HepG2 (cell line): ENCODE data around the gene PTCRA. TPM values are rescaled to one million over a fixed set of nuclear protein-coding genes. Genes with fewer than 3 reads are reported as not detected.

Experiments
- ATAC-seq: fragments of 200-7000 bp; cut with Tn5 transposase; 3 replicates; pipeline ENCODE4 v1.9.1; 2020; ENCODE audit warnings: mild to moderate bottlenecking, moderate library complexity
- BruUV-seq: library from RNA; stranded (reverse); fragments of 400-500 nt; replicated peaks from 2 replicates; lab custom pipeline; 2021; lab: Mats Ljungman, UMichigan
- CTCF ChIA-PET: fragments of 300-600 bp; formaldehyde crosslinking; extraction: SDS; loops from one replicate; lab custom pipeline; 2021; ENCODE audit warnings: low total read pairs, inconsistent platforms, low intra/inter-chr PET ratio; lab: Yijun Ruan, JAX
- POLR2A ChIA-PET: fragments of 350-600 bp; sonication (Branson Sonifier 250); formaldehyde crosslinking; loops from one replicate; lab custom pipeline; 2020; ENCODE audit warnings: antibody characterized with exemption, inconsistent platforms; lab: Yijun Ruan, JAX
- DNase-seq: peaks from one replicate; pipeline ENCODE4 v3.0.0-alpha.2; 2015; ENCODE audit warnings: low spot score
- FAIRE-seq: peaks from 3 replicates; lab custom pipeline; 2011; peaks lifted over from hg19 to GRCh38; lab: Jason Lieb, UNC
- H2AFZ ChIP-seq: one replicate; pipeline ENCODE4 v1.6.1; 2011; ENCODE audit warnings: low read length, inconsistent platforms
- H3K27ac ChIP-seq: fragments of 300-600 bp; 3 replicates; pipeline ENCODE4 v1.8.0; 2011; ENCODE audit warnings: mixed run types, mild to moderate bottlenecking, mixed read lengths, low read length, inconsistent platforms; ENCODE audit not compliant: insufficient read depth; ENCODE audit errors: extremely low read length
- H3K27me3 ChIP-seq, 2 experiments: fragments of 200-600 bp in 1 of 2; 2 replicates in 1 of 2; 3 replicates in 1 of 2; pipeline versions ENCODE4 v1.6.0 to v1.8.0; 2011; ENCODE audit warnings: low read length in 2 of 2, mild to moderate bottlenecking in 2 of 2, moderate library complexity in 2 of 2, inconsistent platforms in 1 of 2; ENCODE audit not compliant: insufficient read depth in 2 of 2, control insufficient read depth in 1 of 2
- H3K36me3 ChIP-seq, 2 experiments: fragments of 200-600 bp in 1 of 2; replicated peaks in 1 of 2; 2 replicates in 1 of 2; 3 replicates in 1 of 2; pipeline versions ENCODE4 v1.5.1 to v1.8.0; 2011; ENCODE audit warnings: low read length in 2 of 2, inconsistent platforms in 1 of 2; ENCODE audit not compliant: insufficient read depth in 2 of 2, control insufficient read depth in 1 of 2
- H3K4me1 ChIP-seq: 2 replicates; pipeline ENCODE4 v1.5.1; 2012; ENCODE audit warnings: low read length, inconsistent platforms; ENCODE audit not compliant: insufficient read depth
- H3K4me2 ChIP-seq: 2 replicates; pipeline ENCODE4 v1.6.0; 2011; ENCODE audit warnings: low read depth, low read length, inconsistent platforms
- H3K4me3 ChIP-seq, 3 experiments: fragments of 200-600 bp in 1 of 3; sonication (generic), shearing (Covaris generic) in 1 of 3; replicated peaks in 1 of 3; 2 replicates each; pipeline ENCODE4 v1.5.1; 2011 to 2016; ENCODE audit warnings: low read length in 3 of 3, inconsistent platforms in 2 of 3, low read depth in 2 of 3, mild to moderate bottlenecking in 2 of 3, control low read depth in 1 of 3, mixed read lengths in 1 of 3; ENCODE audit not compliant: insufficient read depth in 1 of 3
- H3K79me2 ChIP-seq: one replicate; pipeline ENCODE4 v1.6.1; 2011; ENCODE audit warnings: low read length, inconsistent platforms; ENCODE audit not compliant: insufficient read depth
- H3K9ac ChIP-seq: 2 replicates; pipeline ENCODE4 v1.6.0; 2011; ENCODE audit warnings: mild to moderate bottlenecking, low read depth, low read length, inconsistent platforms; ENCODE audit not compliant: insufficient read depth
- H3K9me3 ChIP-seq: 2 replicates; pipeline ENCODE4 v1.5.1; 2012; ENCODE audit warnings: mild to moderate bottlenecking, low read length
- H4K20me1 ChIP-seq: 2 replicates; pipeline ENCODE4 v1.6.0; 2011; ENCODE audit warnings: inconsistent platforms, mild to moderate bottlenecking, low read length, moderate library complexity; ENCODE audit not compliant: insufficient read depth
- CHCHD3 ChIP-seq: sonication (generic); formaldehyde crosslinking; IDR thresholded peaks from 2 replicates; pipeline ENCODE4 v1.8.0; 2022; ENCODE audit warnings: mild to moderate bottlenecking, missing genetic modification reagents, moderate library complexity
- GABPB1 ChIP-seq: IDR thresholded peaks from 2 replicates; pipeline ENCODE4 v1.6.1; 2016; ENCODE audit warnings: mild to moderate bottlenecking, missing genetic modification reagents, moderate library complexity, missing compliant biosample characterization
- NBN ChIP-seq: fragments of 450-650 bp; conservative IDR thresholded peaks from 2 replicates; pipeline ENCODE4 v1.6.1; 2017
- TEAD2 ChIP-seq: sonication (generic); formaldehyde crosslinking; IDR thresholded peaks from 2 replicates; pipeline ENCODE4 v1.9.0; 2021; ENCODE audit warnings: missing genetic modification reagents
- ZBTB7A ChIP-seq: sonication (generic); formaldehyde crosslinking; IDR thresholded peaks from 2 replicates; pipeline ENCODE4 v1.8.0; 2022; ENCODE audit warnings: mild to moderate bottlenecking, missing genetic modification reagents
- ZNF121 ChIP-seq: sonication (generic); formaldehyde crosslinking; IDR thresholded peaks from 2 replicates; pipeline ENCODE4 v1.5.0; 2020; ENCODE audit warnings: mild to moderate bottlenecking, missing genetic modification reagents
- ZNF253 ChIP-seq: sonication (generic); formaldehyde crosslinking; IDR thresholded peaks from 2 replicates; pipeline ENCODE4 v1.8.0; 2022; ENCODE audit warnings: mild to moderate bottlenecking, missing genetic modification reagents, borderline replicate concordance
- ZNF292 ChIP-seq: sonication (generic); formaldehyde crosslinking; IDR thresholded peaks from 2 replicates; pipeline ENCODE4 v1.8.1; 2022; ENCODE audit warnings: mild to moderate bottlenecking, low read depth, missing genetic modification reagents, borderline replicate concordance
- ZNF460 ChIP-seq: sonication (generic); formaldehyde crosslinking; IDR thresholded peaks from 2 replicates; pipeline ENCODE4 v1.5.1; 2020; ENCODE audit warnings: missing genetic modification reagents, mild to moderate bottlenecking, borderline replicate concordance
- WGBS: methylation state at CpG from one replicate; pipeline ENCODE4 v1.1.6; 2017; ENCODE audit warnings: low lambda C conversion rate; 5-methylcytosine and 5-hydroxymethylcytosine counted together
- in situ Hi-C: cut with HindIII; loops from 2 replicates; pipeline ENCODE4 v1.10.0; 2017; ENCODE audit warnings: low pct_unique_long_range_greater_than_20kb; ENCODE audit not compliant: extremely low pct_ligation_motif_present
- intact Hi-C: fragments of 100-400 bp; cut with micrococcal nuclease; formaldehyde crosslinking; loops from one replicate; pipeline ENCODE4 v1.10.0; 2022; ENCODE audit not compliant: unreplicated experiment
- polyA plus RNA-seq, 8 experiments: library from polyadenylated mRNA; depleted of rRNA in 3 of 8; stranded (reverse) in 7 of 8; unstranded in 1 of 8; fragments of >200 nt; fragmentation: Illumina TruSeq in 4 of 8; extraction: Trizol in 4 of 8; gene quantifications; 2 replicates each; pipeline versions ENCODE4 v1.2.1 to v1.2.3, GENCODE V29; 2011 to 2016; ENCODE audit warnings: low read depth in 4 of 8, missing spikeins in 1 of 8, mixed read lengths in 1 of 8; ENCODE audit not compliant: insufficient read depth in 1 of 8
- total RNA-seq, 5 experiments: library from RNA; depleted of rRNA; stranded (reverse); fragments of >200 nt; fragmentation: Illumina TruSeq; extraction: Trizol; gene quantifications; 2 replicates each; pipeline ENCODE4 v1.2.3, GENCODE V29; 2016; ENCODE audit warnings: low read depth in 1 of 5
- TF ChIP-seq, protein P1 (sequence below), 2 experiments: sonication (generic) in 1 of 2; formaldehyde crosslinking in 1 of 2; IDR thresholded peaks; 2 replicates each; pipeline versions ENCODE4 v1.4.0 to v1.6.1; 2018 to 2020; ENCODE audit warnings: missing genetic modification reagents in 2 of 2, borderline replicate concordance in 1 of 2, low read depth in 1 of 2, mild to moderate bottlenecking in 1 of 2, missing biosample characterization in 1 of 2

Gene PTCRA
- total and polyA plus RNA-seq, 2 of the 13 experiments (the other 11 are each of a cell fraction or from before 2014, with no cell fraction given): not detected

DNA sequence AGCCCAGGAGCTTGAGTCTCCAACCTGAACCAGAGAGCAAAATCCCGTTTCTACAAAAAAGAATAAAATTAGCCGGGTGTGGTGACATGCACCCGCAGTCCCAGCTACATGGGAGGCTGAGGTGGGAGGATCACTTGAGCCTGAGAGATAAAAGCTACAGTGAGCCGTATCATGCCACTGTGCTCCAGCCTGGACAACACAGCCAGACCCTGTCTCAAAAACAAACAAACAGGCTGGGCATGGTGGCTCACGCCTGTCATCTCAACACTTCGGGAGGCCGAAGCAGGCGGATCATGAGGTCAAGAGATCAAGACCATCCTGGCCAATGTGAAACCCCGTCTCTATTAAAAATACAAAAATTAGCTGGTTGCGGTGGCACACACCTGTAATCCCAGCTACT is 11.4 kb upstream of the PTCRA start:
- DNase-seq (no peak), FAIRE-seq (no peak), ATAC-seq (no peak)
- CTCF ChIA-PET: no interaction called here
- Histone ChIP-seq H3K36me3 (no peaks in the 10 kb centered on the region), H3K9ac (no peak overlapping the region), H3K79me2 (no peaks in the 10 kb centered on the region), H3K4me1 (peaks cover 38% of the 10 kb centered on the region), H3K4me2 (no peak overlapping the region), H2AFZ (no peak overlapping the region), H3K9me3 (no peaks in the 10 kb centered on the region), H3K27ac (no peak overlapping the region), H3K4me3 (no peak overlapping the region), H3K27me3 (0 out of 5 replicates have a peak, but pooled peaks cover 0 to 4% of the 10 kb centered on the region in 2 experiments), H4K20me1 (no peaks in the 10 kb centered on the region)
- POLR2A ChIA-PET: interaction anchor here (0.7 to 1.4 kb wide), 6 partner anchors 25 to 156 kb away, joined by 3 to 7 read pairs (median 4); partner anchors contain the start of genes CNPY3, PPP2R5D and RPL7L1
- intact Hi-C loops: loop anchor here (5.0 kb wide), 1 partner anchor 33 kb away; no protein-coding TSS in a partner anchor
- in situ Hi-C loops: loop anchor here (5.0 kb wide), 1 partner anchor 238 kb away; no protein-coding TSS in a partner anchor
- no TSS peak for BruUV-seq
- 85% methylated on average over 10 of the region's 10 CpGs for WGBS
- TF ChIP-seq ZNF460 (CRISPR knock-in tag) (peak; percentile 47; the same call in 1 of the 2 replicates), ZBTB7A (CRISPR knock-in tag) (no peak), ZNF121 (CRISPR knock-in tag) (peak; percentile 91)
- TF ChIP-seq, protein P1, sequence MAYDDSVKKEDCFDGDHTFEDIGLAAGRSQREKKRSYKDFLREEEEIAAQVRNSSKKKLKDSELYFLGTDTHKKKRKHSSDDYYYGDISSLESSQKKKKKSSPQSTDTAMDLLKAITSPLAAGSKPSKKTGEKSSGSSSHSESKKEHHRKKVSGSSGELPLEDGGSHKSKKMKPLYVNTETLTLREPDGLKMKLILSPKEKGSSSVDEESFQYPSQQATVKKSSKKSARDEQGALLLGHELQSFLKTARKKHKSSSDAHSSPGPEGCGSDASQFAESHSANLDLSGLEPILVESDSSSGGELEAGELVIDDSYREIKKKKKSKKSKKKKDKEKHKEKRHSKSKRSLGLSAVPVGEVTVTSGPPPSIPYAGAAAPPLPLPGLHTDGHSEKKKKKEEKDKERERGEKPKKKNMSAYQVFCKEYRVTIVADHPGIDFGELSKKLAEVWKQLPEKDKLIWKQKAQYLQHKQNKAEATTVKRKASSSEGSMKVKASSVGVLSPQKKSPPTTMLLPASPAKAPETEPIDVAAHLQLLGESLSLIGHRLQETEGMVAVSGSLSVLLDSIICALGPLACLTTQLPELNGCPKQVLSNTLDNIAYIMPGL (CRISPR knock-in tag; IDR thresholded peaks at IDR 0.05; ENCODE audit: borderline replicate concordance in 1 of 2, low read depth in 1 of 2): 0 out of 4 replicates have a peak, but pooled peaks of 1 of the 2 experiments have one; percentile 5

DNA sequence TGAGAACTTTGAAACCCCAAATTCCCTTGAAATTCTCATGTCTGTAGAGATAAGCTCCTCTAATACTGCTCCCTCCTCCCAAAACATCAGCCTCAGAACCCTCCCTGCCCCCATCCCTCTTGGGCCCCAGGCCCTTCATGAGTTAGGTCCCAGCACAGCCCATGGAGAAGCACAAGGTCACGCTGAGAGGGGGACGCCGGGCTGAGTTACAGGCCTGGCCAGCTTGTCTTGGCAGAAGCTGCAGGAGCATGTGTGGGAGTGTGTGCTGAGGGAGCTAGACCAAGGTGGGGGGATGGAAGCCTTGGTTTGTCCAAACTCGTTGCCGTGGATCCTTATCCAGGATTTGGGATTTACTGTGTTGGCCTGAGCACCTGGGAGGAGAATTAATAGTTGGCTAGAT is 8.5 kb upstream of the PTCRA start:
- no peak overlapping the region for H3K4me3 ChIP-seq
- BruUV-seq: no TSS peak
- DNase-seq (no peak), ATAC-seq (no peak), FAIRE-seq (no peak)
- H3K4me1 ChIP-seq: peaks cover 46% of the 10 kb centered on the region
- no peak overlapping the region for H3K4me2 ChIP-seq
- in situ Hi-C loops: no loop called here
- H3K79me2 ChIP-seq: no peaks in the 10 kb centered on the region
- WGBS: 29% methylated on average over 5 of the region's 5 CpGs
- no peaks in the 10 kb centered on the region for H3K36me3 ChIP-seq
- ChIA-PET CTCF (no interaction called here), POLR2A (no interaction called here)
- no peak for TF ChIP-seq GABPB1 (CRISPR knock-in tag)
- TF ChIP-seq CHCHD3 (CRISPR knock-in tag): no peak
- no peak for TF ChIP-seq NBN
- TF ChIP-seq ZNF292 (CRISPR knock-in tag): no peak
- TF ChIP-seq ZNF253: no peak
- no peak for TF ChIP-seq TEAD2 (CRISPR knock-in tag)
- no peaks in the 10 kb centered on the region for H3K9me3 ChIP-seq
- no peak overlapping the region for H2AFZ ChIP-seq
- intact Hi-C loops: no loop called here
- 0 out of 5 replicates have a peak, but pooled peaks cover 0 to 4% of the 10 kb centered on the region in 2 experiments for H3K27me3 ChIP-seq
- H4K20me1 ChIP-seq: no peaks in the 10 kb centered on the region
- no peak overlapping the region for H3K9ac ChIP-seq
- H3K27ac ChIP-seq: no peak overlapping the region
